WTC11 (cell line): ENCODE data around the gene SERPINB3. TPM values are rescaled to one million over a fixed set of nuclear protein-coding genes. Genes with fewer than 3 reads are reported as not detected.

Experiments used
- ATAC-seq: fragments of 200-7000 bp; cut with Tn5 transposase; 2 replicates; pipeline ENCODE4 v1.10.0; 2021; ENCODE audit warnings: mild to moderate bottlenecking, moderate library complexity
- CTCF ChIA-PET: fragments of 300-600 bp; sonication (Branson Sonifier 250); formaldehyde crosslinking; loops from one replicate; lab custom pipeline; 2021; ENCODE audit warnings: antibody characterized with exemption; lab: Charles Lee
- POLR2A ChIA-PET: fragments of 350-600 bp; sonication (Branson Sonifier 250); formaldehyde crosslinking; loops from one replicate; lab custom pipeline; 2021; ENCODE audit warnings: antibody characterized with exemption; lab: Charles Lee
- DNase-seq: peaks from one replicate; pipeline ENCODE4 v3.0.0; 2021; ENCODE audit warnings: low spot score
- H3K27ac Mint-ChIP-seq: 2 replicates; pipeline ENCODE4 v1.8.0; 2021; ENCODE audit warnings: mixed read lengths
- H3K27me3 Mint-ChIP-seq: 2 replicates; pipeline ENCODE4 v1.8.0; 2021; ENCODE audit warnings: low read depth, mild to moderate bottlenecking, moderate library complexity, mixed read lengths
- H3K36me3 Mint-ChIP-seq: 2 replicates; pipeline ENCODE4 v1.8.0; 2021; ENCODE audit warnings: mixed read lengths
- H3K4me1 Mint-ChIP-seq: 2 replicates; pipeline ENCODE4 v1.8.0; 2022; ENCODE audit warnings: mixed read lengths
- H3K4me3 Mint-ChIP-seq: 2 replicates; pipeline ENCODE4 v1.8.0; 2021; ENCODE audit warnings: mild to moderate bottlenecking, moderate library complexity, mixed read lengths
- H3K9me3 Mint-ChIP-seq: 2 replicates; pipeline ENCODE4 v1.8.0; 2021; ENCODE audit warnings: mixed read lengths
- ATF6 ChIP-seq: sonication (generic); formaldehyde crosslinking; IDR thresholded peaks from 2 replicates; pipeline ENCODE4 v1.8.1; 2023; ENCODE audit warnings: mild to moderate bottlenecking, missing genetic modification reagents
- CBFB ChIP-seq: sonication (generic); formaldehyde crosslinking; IDR thresholded peaks from 2 replicates; pipeline ENCODE4 v1.8.1; 2022; ENCODE audit warnings: mild to moderate bottlenecking, low read depth, missing genetic modification reagents
- CREM ChIP-seq: sonication (generic); formaldehyde crosslinking; IDR thresholded peaks from 2 replicates; pipeline ENCODE4 v1.8.1; 2022; ENCODE audit warnings: mild to moderate bottlenecking, missing genetic modification reagents, moderate library complexity
- CTCF ChIP-seq: fragments of 200-600 bp; IDR thresholded peaks from 2 replicates; pipeline ENCODE4 v1.8.0; 2022; ENCODE audit warnings: antibody characterized with exemption
- FOXK1 ChIP-seq: sonication (generic); formaldehyde crosslinking; IDR thresholded peaks from 2 replicates; pipeline ENCODE4 v1.8.0; 2022; ENCODE audit warnings: mild to moderate bottlenecking, moderate library complexity, missing genetic modification reagents
- GTF2I ChIP-seq: fragments of 250-450 bp; sonication (Bioruptor Pico); conservative IDR thresholded peaks from 2 replicates; pipeline ENCODE4 v1.4.0; 2021; ENCODE audit warnings: mild to moderate bottlenecking
- NR3C1 ChIP-seq: sonication (generic); formaldehyde crosslinking; conservative IDR thresholded peaks from 2 replicates; pipeline ENCODE4 v1.8.1; 2023; ENCODE audit warnings: low read depth, mild to moderate bottlenecking, missing genetic modification reagents
- TEAD4 ChIP-seq: sonication (generic); formaldehyde crosslinking; IDR thresholded peaks from 2 replicates; pipeline ENCODE4 v1.8.0; 2022; ENCODE audit warnings: mild to moderate bottlenecking, missing genetic modification reagents
- ZNF138 ChIP-seq: sonication (generic); formaldehyde crosslinking; conservative IDR thresholded peaks from 2 replicates; pipeline ENCODE4 v1.8.1; 2022; ENCODE audit warnings: mild to moderate bottlenecking, moderate library complexity, missing genetic modification reagents
- ZNF396 ChIP-seq: fragments of 250-450 bp; sonication (Bioruptor Pico); IDR thresholded peaks from 2 replicates; pipeline ENCODE4 v1.8.0; 2021; ENCODE audit warnings: mild to moderate bottlenecking, moderate library complexity, borderline replicate concordance
- ZNF671 ChIP-seq: fragments of 250-450 bp; sonication (Bioruptor Pico); IDR thresholded peaks from 2 replicates; pipeline ENCODE4 v1.8.0; 2021; ENCODE audit warnings: mild to moderate bottlenecking
- total RNA-seq: library from RNA; stranded (reverse); gene quantifications from 3 replicates; pipeline ENCODE4 v1.2.3, GENCODE V29; 2021
- TF ChIP-seq, protein P1 (sequence below): fragments of 250-450 bp; sonication (Bioruptor Pico); IDR thresholded peaks from 2 replicates; pipeline ENCODE4 v1.9.0; 2021; ENCODE audit warnings: mild to moderate bottlenecking
- TF ChIP-seq, protein P2 (sequence below): sonication (generic); formaldehyde crosslinking; IDR thresholded peaks from 2 replicates; pipeline ENCODE4 v1.8.1; 2023; ENCODE audit warnings: mild to moderate bottlenecking, moderate library complexity, missing genetic modification reagents
- TF ChIP-seq, protein P3 (sequence below): fragments of 250-450 bp; sonication (Bioruptor Pico); IDR thresholded peaks from 2 replicates; pipeline ENCODE4 v1.9.0; 2021; ENCODE audit warnings: mild to moderate bottlenecking, borderline replicate concordance
- TF ChIP-seq, protein P4 (sequence below): sonication (generic); formaldehyde crosslinking; IDR thresholded peaks from 2 replicates; pipeline ENCODE4 v1.8.0; 2022; ENCODE audit warnings: missing genetic modification reagents

Gene SERPINB3
- total RNA-seq, 1 experiment from 2014 or later = 0.22 TPM

GRCh38 chr18:63619661-63620060 lies 42.0 kb downstream of the SERPINB3 start (continued):
- TF ChIP-seq, protein P1, sequence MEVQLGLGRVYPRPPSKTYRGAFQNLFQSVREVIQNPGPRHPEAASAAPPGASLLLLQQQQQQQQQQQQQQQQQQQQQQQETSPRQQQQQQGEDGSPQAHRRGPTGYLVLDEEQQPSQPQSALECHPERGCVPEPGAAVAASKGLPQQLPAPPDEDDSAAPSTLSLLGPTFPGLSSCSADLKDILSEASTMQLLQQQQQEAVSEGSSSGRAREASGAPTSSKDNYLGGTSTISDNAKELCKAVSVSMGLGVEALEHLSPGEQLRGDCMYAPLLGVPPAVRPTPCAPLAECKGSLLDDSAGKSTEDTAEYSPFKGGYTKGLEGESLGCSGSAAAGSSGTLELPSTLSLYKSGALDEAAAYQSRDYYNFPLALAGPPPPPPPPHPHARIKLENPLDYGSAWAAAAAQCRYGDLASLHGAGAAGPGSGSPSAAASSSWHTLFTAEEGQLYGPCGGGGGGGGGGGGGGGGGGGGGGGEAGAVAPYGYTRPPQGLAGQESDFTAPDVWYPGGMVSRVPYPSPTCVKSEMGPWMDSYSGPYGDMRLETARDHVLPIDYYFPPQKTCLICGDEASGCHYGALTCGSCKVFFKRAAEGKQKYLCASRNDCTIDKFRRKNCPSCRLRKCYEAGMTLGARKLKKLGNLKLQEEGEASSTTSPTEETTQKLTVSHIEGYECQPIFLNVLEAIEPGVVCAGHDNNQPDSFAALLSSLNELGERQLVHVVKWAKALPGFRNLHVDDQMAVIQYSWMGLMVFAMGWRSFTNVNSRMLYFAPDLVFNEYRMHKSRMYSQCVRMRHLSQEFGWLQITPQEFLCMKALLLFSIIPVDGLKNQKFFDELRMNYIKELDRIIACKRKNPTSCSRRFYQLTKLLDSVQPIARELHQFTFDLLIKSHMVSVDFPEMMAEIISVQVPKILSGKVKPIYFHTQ (CRISPR knock-in tag) = no peak
- TF ChIP-seq TEAD4 (CRISPR knock-in tag) (no peak), CREM (CRISPR knock-in tag) (no peak), NR3C1 (CRISPR knock-in tag) (no peak), ZNF138 (CRISPR knock-in tag) (no peak), ATF6 (CRISPR knock-in tag) (no peak), CTCF (no peak)
- TF ChIP-seq, protein P2, sequence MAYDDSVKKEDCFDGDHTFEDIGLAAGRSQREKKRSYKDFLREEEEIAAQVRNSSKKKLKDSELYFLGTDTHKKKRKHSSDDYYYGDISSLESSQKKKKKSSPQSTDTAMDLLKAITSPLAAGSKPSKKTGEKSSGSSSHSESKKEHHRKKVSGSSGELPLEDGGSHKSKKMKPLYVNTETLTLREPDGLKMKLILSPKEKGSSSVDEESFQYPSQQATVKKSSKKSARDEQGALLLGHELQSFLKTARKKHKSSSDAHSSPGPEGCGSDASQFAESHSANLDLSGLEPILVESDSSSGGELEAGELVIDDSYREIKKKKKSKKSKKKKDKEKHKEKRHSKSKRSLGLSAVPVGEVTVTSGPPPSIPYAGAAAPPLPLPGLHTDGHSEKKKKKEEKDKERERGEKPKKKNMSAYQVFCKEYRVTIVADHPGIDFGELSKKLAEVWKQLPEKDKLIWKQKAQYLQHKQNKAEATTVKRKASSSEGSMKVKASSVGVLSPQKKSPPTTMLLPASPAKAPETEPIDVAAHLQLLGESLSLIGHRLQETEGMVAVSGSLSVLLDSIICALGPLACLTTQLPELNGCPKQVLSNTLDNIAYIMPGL = no peak

GRCh38 chr18:63617915-63618234 lies 43.8 kb downstream of the SERPINB3 start:
- Mint-ChIP-seq H3K27me3 (no peaks in the 10 kb centered on the region), H3K9me3 (peaks cover 12% of the 10 kb centered on the region), H3K4me3 (no peak overlapping the region), H3K27ac (no peak overlapping the region), H3K36me3 (no peaks in the 10 kb centered on the region; the same call in 1 of the 2 replicates), H3K4me1 (peaks cover 17% of the 10 kb centered on the region)
- CTCF ChIA-PET = interaction anchor here (1.3 kb wide), 1 partner anchor 124 kb away, joined by 6 read pairs; no protein-coding TSS in a partner anchor
- DNase-seq (no peak), ATAC-seq (no peak)
- no peak for TF ChIP-seq GTF2I
- no peak for TF ChIP-seq CBFB (CRISPR knock-in tag)
- no peak for TF ChIP-seq ZNF396 (CRISPR knock-in tag)
- TF ChIP-seq, protein P3, sequence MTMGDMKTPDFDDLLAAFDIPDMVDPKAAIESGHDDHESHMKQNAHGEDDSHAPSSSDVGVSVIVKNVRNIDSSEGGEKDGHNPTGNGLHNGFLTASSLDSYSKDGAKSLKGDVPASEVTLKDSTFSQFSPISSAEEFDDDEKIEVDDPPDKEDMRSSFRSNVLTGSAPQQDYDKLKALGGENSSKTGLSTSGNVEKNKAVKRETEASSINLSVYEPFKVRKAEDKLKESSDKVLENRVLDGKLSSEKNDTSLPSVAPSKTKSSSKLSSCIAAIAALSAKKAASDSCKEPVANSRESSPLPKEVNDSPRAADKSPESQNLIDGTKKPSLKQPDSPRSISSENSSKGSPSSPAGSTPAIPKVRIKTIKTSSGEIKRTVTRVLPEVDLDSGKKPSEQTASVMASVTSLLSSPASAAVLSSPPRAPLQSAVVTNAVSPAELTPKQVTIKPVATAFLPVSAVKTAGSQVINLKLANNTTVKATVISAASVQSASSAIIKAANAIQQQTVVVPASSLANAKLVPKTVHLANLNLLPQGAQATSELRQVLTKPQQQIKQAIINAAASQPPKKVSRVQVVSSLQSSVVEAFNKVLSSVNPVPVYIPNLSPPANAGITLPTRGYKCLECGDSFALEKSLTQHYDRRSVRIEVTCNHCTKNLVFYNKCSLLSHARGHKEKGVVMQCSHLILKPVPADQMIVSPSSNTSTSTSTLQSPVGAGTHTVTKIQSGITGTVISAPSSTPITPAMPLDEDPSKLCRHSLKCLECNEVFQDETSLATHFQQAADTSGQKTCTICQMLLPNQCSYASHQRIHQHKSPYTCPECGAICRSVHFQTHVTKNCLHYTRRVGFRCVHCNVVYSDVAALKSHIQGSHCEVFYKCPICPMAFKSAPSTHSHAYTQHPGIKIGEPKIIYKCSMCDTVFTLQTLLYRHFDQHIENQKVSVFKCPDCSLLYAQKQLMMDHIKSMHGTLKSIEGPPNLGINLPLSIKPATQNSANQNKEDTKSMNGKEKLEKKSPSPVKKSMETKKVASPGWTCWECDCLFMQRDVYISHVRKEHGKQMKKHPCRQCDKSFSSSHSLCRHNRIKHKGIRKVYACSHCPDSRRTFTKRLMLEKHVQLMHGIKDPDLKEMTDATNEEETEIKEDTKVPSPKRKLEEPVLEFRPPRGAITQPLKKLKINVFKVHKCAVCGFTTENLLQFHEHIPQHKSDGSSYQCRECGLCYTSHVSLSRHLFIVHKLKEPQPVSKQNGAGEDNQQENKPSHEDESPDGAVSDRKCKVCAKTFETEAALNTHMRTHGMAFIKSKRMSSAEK (CRISPR knock-in tag) = no peak
- no peak for TF ChIP-seq ZNF671 (CRISPR knock-in tag)
- no peak for TF ChIP-seq FOXK1 (CRISPR knock-in tag)
- TF ChIP-seq CTCF = no peak
- TF ChIP-seq, protein P4, sequence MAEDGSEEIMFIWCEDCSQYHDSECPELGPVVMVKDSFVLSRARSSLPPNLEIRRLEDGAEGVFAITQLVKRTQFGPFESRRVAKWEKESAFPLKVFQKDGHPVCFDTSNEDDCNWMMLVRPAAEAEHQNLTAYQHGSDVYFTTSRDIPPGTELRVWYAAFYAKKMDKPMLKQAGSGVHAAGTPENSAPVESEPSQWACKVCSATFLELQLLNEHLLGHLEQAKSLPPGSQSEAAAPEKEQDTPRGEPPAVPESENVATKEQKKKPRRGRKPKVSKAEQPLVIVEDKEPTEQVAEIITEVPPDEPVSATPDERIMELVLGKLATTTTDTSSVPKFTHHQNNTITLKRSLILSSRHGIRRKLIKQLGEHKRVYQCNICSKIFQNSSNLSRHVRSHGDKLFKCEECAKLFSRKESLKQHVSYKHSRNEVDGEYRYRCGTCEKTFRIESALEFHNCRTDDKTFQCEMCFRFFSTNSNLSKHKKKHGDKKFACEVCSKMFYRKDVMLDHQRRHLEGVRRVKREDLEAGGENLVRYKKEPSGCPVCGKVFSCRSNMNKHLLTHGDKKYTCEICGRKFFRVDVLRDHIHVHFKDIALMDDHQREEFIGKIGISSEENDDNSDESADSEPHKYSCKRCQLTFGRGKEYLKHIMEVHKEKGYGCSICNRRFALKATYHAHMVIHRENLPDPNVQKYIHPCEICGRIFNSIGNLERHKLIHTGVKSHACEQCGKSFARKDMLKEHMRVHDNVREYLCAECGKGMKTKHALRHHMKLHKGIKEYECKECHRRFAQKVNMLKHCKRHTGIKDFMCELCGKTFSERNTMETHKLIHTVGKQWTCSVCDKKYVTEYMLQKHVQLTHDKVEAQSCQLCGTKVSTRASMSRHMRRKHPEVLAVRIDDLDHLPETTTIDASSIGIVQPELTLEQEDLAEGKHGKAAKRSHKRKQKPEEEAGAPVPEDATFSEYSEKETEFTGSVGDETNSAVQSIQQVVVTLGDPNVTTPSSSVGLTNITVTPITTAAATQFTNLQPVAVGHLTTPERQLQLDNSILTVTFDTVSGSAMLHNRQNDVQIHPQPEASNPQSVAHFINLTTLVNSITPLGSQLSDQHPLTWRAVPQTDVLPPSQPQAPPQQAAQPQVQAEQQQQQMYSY (CRISPR knock-in tag) = no peak
- POLR2A ChIA-PET = no interaction called here
